OCI-LY7 (cell line): ENCODE measurements around the gene COL1A2.

ENCODE experiments used
- CTCF ChIP-seq: fragments of 200-600 bp; sonication (generic); conservative IDR thresholded peaks from 2 replicates; pipeline ENCODE4 v1.5.1; 2014; ENCODE audit warnings: mild to moderate bottlenecking, antibody characterized with exemption, low read length, moderate library complexity, mixed read lengths
- EZH2phosphoT487 ChIP-seq: fragments of 200-600 bp; sonication (generic); IDR thresholded peaks from 2 replicates; pipeline ENCODE4 v1.6.1; 2018; ENCODE audit warnings: low read depth, borderline replicate concordance, mild to moderate bottlenecking, mixed run types, antibody characterized with exemption, low read length, moderate library complexity, mixed read lengths

GRCh38 chr7:94471604-94472003 is 76.9 kb downstream of the COL1A2 start:
- TF ChIP-seq CTCF (no peak), EZH2phosphoT487 (no peak)
